HAP-1 (cell line): ENCODE results near the gene B4GAT1.

ENCODE experiments used
- DNase-seq, 2 experiments: peaks; one replicate each; pipeline ENCODE4 v3.0.0-alpha.2; 2016 to 2020; ENCODE audit warnings: low spot score in 2 of 2
- H3K27me3 ChIP-seq: fragments of 250-450 bp; sonication (Bioruptor Pico); 2 replicates; pipeline ENCODE4 v1.5.1; 2020; ENCODE audit warnings: low read depth, mild to moderate bottlenecking, moderate library complexity
- H3K36me3 ChIP-seq: fragments of 250-450 bp; sonication (Bioruptor Pico); replicated peaks from 2 replicates; pipeline ENCODE4 v1.5.1; 2020; ENCODE audit warnings: mild to moderate bottlenecking
- H3K4me1 ChIP-seq: fragments of 250-450 bp; sonication (Bioruptor Pico); 2 replicates; pipeline ENCODE4 v1.5.1; 2020; ENCODE audit warnings: mild to moderate bottlenecking
- H3K4me3 ChIP-seq: fragments of 250-450 bp; sonication (Bioruptor Pico); 2 replicates; pipeline ENCODE4 v1.5.1; 2020; ENCODE audit warnings: mild to moderate bottlenecking, moderate library complexity
- H3K9me3 ChIP-seq: fragments of 250-450 bp; sonication (Bioruptor Pico); 2 replicates; pipeline ENCODE4 v1.5.1; 2020; ENCODE audit warnings: mild to moderate bottlenecking, moderate library complexity
- in situ Hi-C: fragments of 300-500 bp; cut with MboI; formaldehyde crosslinking; loops from 3 replicates; pipeline ENCODE4 v1.14.3; 2020; ENCODE audit warnings: low sequenced_read_pairs, inconsistent platforms, mixed read lengths

Gene B4GAT1

DNA sequence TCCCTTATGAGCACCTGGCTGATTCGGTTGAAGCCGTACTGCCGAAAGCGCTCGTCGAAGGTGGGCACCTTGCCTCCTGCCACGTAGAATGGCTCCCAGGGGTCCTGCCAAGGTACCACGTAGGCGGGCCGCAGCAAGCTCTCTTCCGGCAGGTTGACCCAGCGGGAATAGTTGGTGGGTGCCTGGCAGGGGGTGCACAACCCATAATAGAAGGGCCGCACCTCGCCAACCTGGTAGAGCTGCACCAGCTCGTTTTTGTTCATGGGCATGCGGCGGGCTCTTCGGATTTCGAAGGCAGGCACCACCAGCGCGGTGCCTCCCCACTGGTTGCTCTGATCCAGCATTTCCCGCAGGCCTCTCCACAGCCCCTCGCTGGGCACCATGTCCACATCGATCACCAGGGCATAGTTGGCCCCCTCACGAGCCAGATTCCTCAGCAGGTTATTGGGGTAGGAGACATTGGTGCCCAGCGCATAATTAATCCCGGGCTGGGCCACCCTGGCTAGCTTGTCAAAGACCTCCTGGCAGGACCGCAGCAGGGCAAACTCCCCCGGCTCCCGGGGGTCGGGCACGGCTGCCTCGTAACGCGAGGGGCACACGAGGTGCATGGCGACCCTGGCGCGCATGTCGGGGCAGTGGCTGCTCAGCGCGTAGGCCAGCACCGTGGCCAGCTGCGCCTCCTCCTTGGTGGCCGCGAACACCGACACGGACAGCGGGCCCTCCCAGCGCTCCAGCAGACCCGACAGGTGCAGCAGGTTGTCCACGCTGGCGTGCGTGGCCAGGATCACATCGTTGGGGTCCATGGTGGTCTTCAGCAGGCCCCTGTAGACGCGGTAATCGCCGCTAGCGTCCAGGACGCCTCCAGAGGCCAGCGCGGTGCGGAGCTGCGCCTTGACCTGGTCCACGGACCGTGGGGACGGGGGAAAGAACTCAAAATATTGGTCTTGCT is 679 bp downstream of the B4GAT1 start:
- H3K9me3 ChIP-seq: no peaks in the 10 kb centered on the region
- peaks cover 19% of the 10 kb centered on the region for H3K4me1 ChIP-seq
- no peaks in the 10 kb centered on the region for H3K27me3 ChIP-seq
- DNase-seq: no peak
- H3K36me3 ChIP-seq: peaks cover 11% of the 10 kb centered on the region
- in situ Hi-C loops: no loop called here
- peak overlapping the region; percentile 68 for H3K4me3 ChIP-seq

GRCh38 chr11:66345316-66345649 is 2.1 kb downstream of the B4GAT1 start:
- in situ Hi-C loops: no loop called here
- Histone ChIP-seq H3K4me1 (peaks cover 19% of the 10 kb centered on the region), H3K27me3 (no peaks in the 10 kb centered on the region), H3K4me3 (peak overlapping the region; percentile 97), H3K36me3 (peaks cover 23% of the 10 kb centered on the region), H3K9me3 (no peaks in the 10 kb centered on the region)
- DNase-seq: no peak

GRCh38 chr11:66344550-66345315 is 2.7 kb downstream of the B4GAT1 start, which contains the start of gene BRMS1:
Gene BRMS1 (minus strand): TSS chr11:66345104. CDS start chr11:66342234, 2,870 bp downstream.
- H3K9me3 ChIP-seq: no peaks in the 10 kb centered on the region
- in situ Hi-C loops: no loop called here
- no peaks in the 10 kb centered on the region for H3K27me3 ChIP-seq
- H3K4me1 ChIP-seq: peaks cover 19% of the 10 kb centered on the region
- H3K4me3 ChIP-seq: peak within 1 kb of the TSS; percentile 97
- H3K36me3 ChIP-seq: peaks cover 24% of the 10 kb centered on the region
- peak; percentile 96 to 98 for DNase-seq

DNA sequence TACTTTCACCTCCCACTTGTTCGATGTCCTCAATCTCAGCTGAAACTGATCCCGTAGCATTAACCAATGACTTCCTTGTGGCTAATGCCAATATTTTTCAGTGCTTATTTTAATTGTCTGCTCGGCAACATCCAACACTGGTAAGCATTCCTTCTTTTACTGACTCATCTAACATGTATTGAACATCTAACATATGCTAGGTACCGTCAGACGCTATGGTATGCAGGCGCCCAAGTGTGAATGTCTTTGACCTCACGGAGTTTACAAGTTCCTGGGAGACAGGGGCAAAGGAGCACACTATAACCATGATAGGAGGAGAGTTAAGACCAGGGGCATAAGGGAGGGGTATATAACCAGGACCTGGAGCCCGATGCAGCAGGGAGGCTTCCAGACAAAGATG is 4.3 kb downstream of the B4GAT1 start:
- Histone ChIP-seq H3K4me3 (no peak overlapping the region), H3K9me3 (no peaks in the 10 kb centered on the region), H3K27me3 (no peaks in the 10 kb centered on the region), H3K4me1 (peaks cover 17% of the 10 kb centered on the region), H3K36me3 (peaks cover 24% of the 10 kb centered on the region)
- DNase-seq: no peak
- in situ Hi-C loops: no loop called here

DNA sequence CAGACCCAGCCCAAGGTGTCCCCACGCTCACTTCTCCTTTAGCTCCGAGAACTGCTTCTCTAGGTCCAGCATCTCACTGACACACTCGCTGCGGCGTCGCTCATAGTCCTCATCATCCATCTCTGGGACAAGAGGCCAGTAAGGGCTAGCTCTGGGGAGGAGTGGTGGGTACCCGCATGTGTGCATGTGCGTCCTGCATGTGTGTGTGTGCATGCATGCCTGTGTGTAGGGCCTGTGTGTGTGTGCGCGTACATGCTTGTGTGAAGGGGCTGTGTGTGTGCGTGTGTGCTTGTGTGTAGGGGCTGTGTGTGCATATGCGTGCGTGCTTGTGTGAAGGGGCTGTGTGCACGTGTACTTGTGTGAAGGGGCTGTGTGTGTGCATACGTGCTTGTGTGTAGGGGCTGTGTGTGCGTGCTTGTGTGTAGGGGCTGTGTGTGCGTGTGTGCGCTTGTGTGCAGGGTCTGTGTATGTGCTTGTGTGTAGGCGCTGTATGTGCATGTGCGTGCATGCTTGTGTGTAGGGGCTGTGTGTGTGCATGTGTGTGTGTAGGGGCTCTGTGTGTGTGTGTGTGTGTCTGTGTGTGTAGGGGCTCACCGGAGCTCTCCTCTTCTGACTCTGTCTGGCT is 5.8 kb downstream of the B4GAT1 start:
- Histone ChIP-seq H3K9me3 (no peaks in the 10 kb centered on the region), H3K4me1 (peaks cover 16% of the 10 kb centered on the region), H3K27me3 (no peaks in the 10 kb centered on the region), H3K36me3 (peaks cover 24% of the 10 kb centered on the region), H3K4me3 (no peak overlapping the region)
- no peak for DNase-seq
- in situ Hi-C loops: no loop called here

- in situ Hi-C loops: no loop called here
- no peaks in the 10 kb centered on the region for H3K9me3 ChIP-seq
- peaks cover 24% of the 10 kb centered on the region for H3K36me3 ChIP-seq
- H3K4me3 ChIP-seq: no peak overlapping the region
- H3K4me1 ChIP-seq: peaks cover 10% of the 10 kb centered on the region
- no peaks in the 10 kb centered on the region for H3K27me3 ChIP-seq
- no peak for DNase-seq
Measured at GRCh38 chr11:66340596-66341501, 6.6 kb downstream of the B4GAT1 start.

DNA sequence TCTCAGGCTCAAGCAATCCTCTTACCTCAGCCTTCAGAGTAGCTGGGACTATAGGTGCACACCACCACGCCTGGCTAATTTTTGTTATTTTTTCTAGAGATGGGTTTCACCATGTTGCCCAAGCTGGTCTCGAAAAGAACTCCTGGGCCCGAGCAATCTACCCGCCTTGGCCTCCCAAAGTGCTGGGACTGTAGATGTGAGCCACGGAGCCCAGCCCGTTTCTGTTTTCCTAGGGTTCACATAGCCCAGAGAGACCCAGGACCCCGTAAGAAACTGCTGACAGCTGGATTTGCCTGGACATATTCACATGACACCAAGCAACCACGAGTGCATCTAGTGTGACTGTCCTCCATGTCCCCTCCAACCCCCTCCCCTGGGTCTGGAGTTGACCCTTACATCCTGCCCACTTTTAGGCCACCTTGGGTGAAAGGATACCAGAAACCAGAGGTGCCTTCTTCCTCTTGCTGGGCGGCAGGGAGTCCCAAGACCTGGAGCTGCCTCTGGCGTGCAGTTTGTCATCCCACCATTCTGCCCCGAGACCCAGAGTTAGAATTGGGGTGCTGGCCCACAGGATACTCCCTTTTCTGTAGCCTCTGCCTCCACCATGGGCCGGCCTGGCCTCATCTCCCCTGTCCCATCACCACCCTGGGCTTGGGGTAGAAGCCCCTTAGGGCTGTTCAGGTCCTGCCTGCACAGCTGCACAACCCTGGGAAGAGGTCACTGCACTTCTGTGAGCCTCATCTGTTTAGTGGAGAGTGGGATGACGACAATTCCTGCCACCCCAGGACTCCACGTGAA is 7.5 kb downstream of the B4GAT1 start:
- no peak overlapping the region for H3K4me3 ChIP-seq
- DNase-seq: no peak
- no peaks in the 10 kb centered on the region for H3K9me3 ChIP-seq
- peaks cover 18% of the 10 kb centered on the region for H3K36me3 ChIP-seq
- H3K27me3 ChIP-seq: no peaks in the 10 kb centered on the region
- peaks cover 3% of the 10 kb centered on the region; the same call in 1 of the 2 replicates for H3K4me1 ChIP-seq
- in situ Hi-C loops: no loop called here

GRCh38 chr11:66339162-66339675 is 8.2 kb downstream of the B4GAT1 start:
- no peaks in the 10 kb centered on the region for H3K27me3 ChIP-seq
- H3K36me3 ChIP-seq: peaks cover 18% of the 10 kb centered on the region
- no peak for DNase-seq
- in situ Hi-C loops: no loop called here
- H3K9me3 ChIP-seq: no peaks in the 10 kb centered on the region
- H3K4me3 ChIP-seq: no peak overlapping the region
- H3K4me1 ChIP-seq: peaks cover 2% of the 10 kb centered on the region; the same call in 1 of the 2 replicates

- Histone ChIP-seq H3K36me3 (peaks cover 18% of the 10 kb centered on the region), H3K4me1 (no peaks in the 10 kb centered on the region), H3K4me3 (no peak overlapping the region), H3K9me3 (no peaks in the 10 kb centered on the region), H3K27me3 (no peaks in the 10 kb centered on the region)
- in situ Hi-C loops: no loop called here
- DNase-seq: no peak
Measured at GRCh38 chr11:66338276-66339161, 8.9 kb downstream of the B4GAT1 start.

- no peak overlapping the region for H3K4me3 ChIP-seq
- DNase-seq: no peak
- H3K36me3 ChIP-seq: peaks cover 14% of the 10 kb centered on the region
Measured at GRCh38 chr11:66337103-66337899, 10.1 kb downstream of the B4GAT1 start.

More at GRCh38 chr11:66337103-66337899, 10.1 kb downstream of the B4GAT1 start:
- Histone ChIP-seq H3K9me3 (no peaks in the 10 kb centered on the region), H3K27me3 (no peaks in the 10 kb centered on the region), H3K4me1 (no peaks in the 10 kb centered on the region)
- in situ Hi-C loops: no loop called here
